Smooth muscle cell (in vitro differentiated cells): ENCODE measurements around the gene TMEM9B. TPM values are rescaled to one million over a fixed set of nuclear protein-coding genes. Genes with fewer than 3 reads are reported as not detected.

ENCODE experiments used
- DNase-seq: peaks from one replicate; lab custom pipeline; 2025; ENCODE audit not compliant: unreplicated experiment; lab: John Stamatoyannopoulos, UW
- H2AFZ ChIP-seq: fragments of 200-600 bp; sonication (generic); 2 replicates; pipeline ENCODE4 v1.6.0; 2016; ENCODE audit warnings: antibody characterized with exemption, low read depth, mild to moderate bottlenecking
- H3F3A ChIP-seq: fragments of 200-600 bp; sonication (generic); 2 replicates; pipeline ENCODE4 v1.6.0; 2017; ENCODE audit warnings: antibody characterized with exemption, low read depth
- H3K27ac ChIP-seq: fragments of 200-600 bp; sonication (generic); 2 replicates; pipeline ENCODE4 v1.5.1; 2016; ENCODE audit warnings: low read depth, mild to moderate bottlenecking
- H3K27me3 ChIP-seq: fragments of 200-600 bp; sonication (generic); 2 replicates; pipeline ENCODE4 v1.6.1; 2016; ENCODE audit warnings: low read depth, mild to moderate bottlenecking
- H3K36me3 ChIP-seq: fragments of 200-600 bp; sonication (generic); 2 replicates; pipeline ENCODE4 v1.5.1; 2016; ENCODE audit warnings: low read depth
- H3K4me1 ChIP-seq: fragments of 200-600 bp; sonication (generic); 2 replicates; pipeline ENCODE4 v1.5.1; 2016; ENCODE audit warnings: low read depth
- H3K4me2 ChIP-seq: fragments of 200-600 bp; sonication (generic); 2 replicates; pipeline ENCODE4 v1.6.0; 2016; ENCODE audit warnings: mild to moderate bottlenecking
- H3K4me3 ChIP-seq: fragments of 200-600 bp; sonication (generic); 2 replicates; pipeline ENCODE4 v1.5.1; 2016; ENCODE audit warnings: mild to moderate bottlenecking
- H3K79me2 ChIP-seq: fragments of 200-600 bp; sonication (generic); 2 replicates; pipeline ENCODE4 v1.6.0; 2016; ENCODE audit warnings: low read depth, mild to moderate bottlenecking
- H3K9ac ChIP-seq: fragments of 200-600 bp; sonication (generic); 2 replicates; pipeline ENCODE4 v1.6.0; 2016; ENCODE audit warnings: low read depth
- H3K9me3 ChIP-seq: fragments of 200-600 bp; sonication (generic); replicated peaks from 2 replicates; pipeline ENCODE4 v1.5.1; 2016; ENCODE audit warnings: low read depth
- H4K20me1 ChIP-seq: fragments of 200-600 bp; sonication (generic); 2 replicates; pipeline ENCODE4 v1.6.0; 2016; ENCODE audit warnings: low read depth
- CTCF ChIP-seq: fragments of 200-600 bp; sonication (generic); IDR thresholded peaks from 2 replicates; pipeline ENCODE4 v1.5.1; 2017; ENCODE audit warnings: borderline replicate concordance, mild to moderate bottlenecking, antibody characterized with exemption; ENCODE audit not compliant: insufficient read depth, poor library complexity, severe bottlenecking
- WGBS: methylation state at CpG from one replicate; pipeline ENCODE4 v1.1.7; 2016; ENCODE audit warnings: low lambda C conversion rate; 5-methylcytosine and 5-hydroxymethylcytosine counted together
- polyA plus RNA-seq: library from polyadenylated mRNA; unstranded; fragments of >200 nt; fragmentation: Nextera tagmentation; extraction: Ambion mirVana; gene quantifications from 2 replicates; pipeline ENCODE4 v1.2.1, GENCODE V29; 2016
- total RNA-seq: library from RNA; depleted of rRNA; stranded (reverse); fragments of >200 nt; gene quantifications from 2 replicates; pipeline ENCODE4 v1.2.3, GENCODE V29; 2014

Gene TMEM9B
- total and polyA plus RNA-seq, 2 experiments from 2014 or later = 35.9 to 39.3 TPM

DNA sequence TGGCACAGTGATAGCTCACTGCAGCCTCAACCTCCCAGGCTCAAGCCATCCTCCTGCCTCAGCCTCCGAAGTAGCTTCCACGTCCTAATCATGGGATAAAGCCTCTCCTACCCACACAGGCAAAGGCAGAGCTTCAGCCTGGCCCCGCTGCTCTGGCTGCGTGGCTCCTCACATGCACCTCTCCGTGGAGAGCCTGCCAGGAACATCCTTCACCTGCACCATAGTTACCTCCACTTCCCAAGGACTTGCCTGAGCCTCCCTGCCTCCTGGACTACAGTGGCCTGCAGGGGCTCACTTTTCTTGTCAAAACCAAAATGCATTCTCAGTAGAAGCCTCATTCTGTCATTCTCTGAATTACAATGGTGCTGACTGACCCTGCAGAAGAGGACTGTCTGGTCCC is 38.0 kb downstream of the TMEM9B start:
- Histone ChIP-seq H3K4me2 (no peak overlapping the region), H3F3A (no peaks in the 10 kb centered on the region), H4K20me1 (no peaks in the 10 kb centered on the region), H3K27me3 (no peaks in the 10 kb centered on the region), H3K27ac (no peak overlapping the region), H3K4me1 (no peaks in the 10 kb centered on the region), H3K9me3 (no peaks in the 10 kb centered on the region), H3K4me3 (no peak overlapping the region), H2AFZ (no peak overlapping the region), H3K79me2 (no peaks in the 10 kb centered on the region), H3K36me3 (no peaks in the 10 kb centered on the region), H3K9ac (no peak overlapping the region)
- WGBS = 98% methylated on average over 5 of the region's 5 CpGs
- no peak for TF ChIP-seq CTCF
- no peak for DNase-seq

DNA sequence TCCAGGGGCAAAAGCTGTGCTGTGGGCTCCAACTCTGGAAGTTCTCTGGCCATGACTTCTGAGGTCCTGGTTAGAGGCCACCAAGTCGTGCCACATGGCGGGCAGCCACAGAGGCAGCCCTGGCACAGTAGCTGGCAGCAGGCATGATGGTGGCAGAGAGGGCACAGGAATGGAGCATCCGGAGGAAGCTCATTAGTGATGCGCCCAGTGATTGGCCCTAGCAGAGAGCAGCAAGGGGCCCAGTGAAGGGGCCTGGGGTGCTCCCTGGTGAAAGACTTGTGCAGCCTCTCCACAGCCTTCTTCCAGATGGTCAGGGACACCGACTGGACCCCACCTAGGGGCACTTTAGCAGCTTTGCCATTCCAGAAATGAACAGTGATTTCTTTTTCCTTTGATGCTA is 38.5 kb downstream of the TMEM9B start:
- Histone ChIP-seq H3K27ac (no peak overlapping the region), H3K27me3 (no peaks in the 10 kb centered on the region), H3F3A (no peaks in the 10 kb centered on the region), H4K20me1 (no peaks in the 10 kb centered on the region), H3K9me3 (no peaks in the 10 kb centered on the region), H3K36me3 (no peaks in the 10 kb centered on the region), H3K4me3 (no peak overlapping the region), H3K79me2 (no peaks in the 10 kb centered on the region), H3K9ac (no peak overlapping the region), H3K4me1 (no peaks in the 10 kb centered on the region), H2AFZ (no peak overlapping the region), H3K4me2 (no peak overlapping the region)
- 96% methylated on average over 5 of the region's 5 CpGs for WGBS
- DNase-seq = no peak
- TF ChIP-seq CTCF = no peak

DNA sequence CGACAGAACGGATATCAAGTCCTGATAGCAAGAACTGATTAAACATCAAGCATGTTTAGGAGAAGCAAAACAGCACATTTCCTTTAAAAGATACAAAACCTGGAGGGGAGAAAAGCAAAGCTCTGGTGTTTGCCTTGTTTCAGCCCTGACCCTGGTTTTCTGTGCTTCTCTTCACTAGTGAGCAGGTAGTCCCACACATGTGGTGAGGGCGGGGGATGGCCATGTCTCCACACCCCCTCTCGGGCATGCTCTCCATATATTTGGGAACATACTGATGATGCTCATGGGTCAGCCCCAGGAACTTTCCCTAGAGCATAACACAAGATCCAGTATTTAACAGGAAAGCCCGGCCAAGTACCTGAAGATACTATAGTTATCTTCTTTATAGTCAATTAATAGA is 41.6 kb downstream of the TMEM9B start:
- no peaks in the 10 kb centered on the region for H3K9me3 ChIP-seq
- no peak for DNase-seq
- no peak for TF ChIP-seq CTCF
- no peaks in the 10 kb centered on the region for H3F3A ChIP-seq
- H3K4me2 ChIP-seq = no peak overlapping the region
- H3K36me3 ChIP-seq = peaks cover 3% of the 10 kb centered on the region
- H3K4me1 ChIP-seq = peaks cover 4% of the 10 kb centered on the region
- 96% methylated on average over 5 of the region's 5 CpGs for WGBS
- no peaks in the 10 kb centered on the region for H3K79me2 ChIP-seq
- H4K20me1 ChIP-seq = peaks cover 1% of the 10 kb centered on the region
- no peaks in the 10 kb centered on the region for H3K27me3 ChIP-seq
- no peak overlapping the region for H3K4me3 ChIP-seq
- no peak overlapping the region for H3K27ac ChIP-seq
- H2AFZ ChIP-seq = no peak overlapping the region
- H3K9ac ChIP-seq = no peak overlapping the region

- no peak for DNase-seq
- H3K36me3 ChIP-seq = peaks cover 3% of the 10 kb centered on the region
- H3K79me2 ChIP-seq = peaks cover 19% of the 10 kb centered on the region
- 31% methylated on average over 5 of the region's 5 CpGs for WGBS
- no peak overlapping the region for H3K9ac ChIP-seq
- H3K27ac ChIP-seq = peak overlapping the region; percentile 67
- no peaks in the 10 kb centered on the region for H3K27me3 ChIP-seq
- H3K9me3 ChIP-seq = no peaks in the 10 kb centered on the region
- no peak overlapping the region for H3K4me3 ChIP-seq
- no peak overlapping the region for H2AFZ ChIP-seq
- peak overlapping the region; percentile 43 for H3K4me2 ChIP-seq
- H3K4me1 ChIP-seq = peaks cover 25% of the 10 kb centered on the region
- peaks cover 8% of the 10 kb centered on the region for H4K20me1 ChIP-seq
- no peak for TF ChIP-seq CTCF
- H3F3A ChIP-seq = peaks cover 10% of the 10 kb centered on the region
Measured at GRCh38 chr11:8917157-8917825, 47.0 kb downstream of the TMEM9B start.
